H1 (cell line): ENCODE results near the gene NRIP3. TPM values are rescaled to one million over a fixed set of nuclear protein-coding genes. Genes with fewer than 3 reads are reported as not detected.

Experiments used
- ASH2L ChIP-seq: fragments of 200-600, 300-600 bp; sonication (generic); IDR thresholded peaks from one replicate; pipeline ENCODE4 v1.7.1; 2017; ENCODE audit warnings: low read length
- BACH1 ChIP-seq: IDR thresholded peaks from 2 replicates; pipeline ENCODE4 v1.6.1; 2012; ENCODE audit warnings: low read length, improper control_type of control experiment
- BCL11A ChIP-seq, 2 experiments: IDR thresholded peaks; one replicate each; pipeline ENCODE4 v1.6.1; 2011; ENCODE audit warnings: low read depth in 2 of 2, low read length in 2 of 2, mild to moderate bottlenecking in 2 of 2
- CEBPB ChIP-seq: IDR thresholded peaks from 2 replicates; pipeline ENCODE4 v1.6.1; 2012; ENCODE audit warnings: low read depth, low read length
- EZH2 ChIP-seq: fragments of 200-600 bp; sonication (generic); IDR thresholded peaks from 2 replicates; pipeline ENCODE4 v1.7.1; 2012; ENCODE audit warnings: low read depth, mild to moderate bottlenecking, moderate library complexity, low read length, inconsistent platforms; ENCODE audit not compliant: severe bottlenecking
- GABPA ChIP-seq: IDR thresholded peaks from 2 replicates; pipeline ENCODE4 v1.6.1; 2011; ENCODE audit warnings: mild to moderate bottlenecking, low read length, moderate library complexity, borderline replicate concordance; ENCODE audit not compliant: insufficient read depth
- GTF2F1 ChIP-seq: IDR thresholded peaks from 2 replicates; pipeline ENCODE4 v1.6.1; 2012; ENCODE audit warnings: low read depth, low read length, improper control_type of control experiment, borderline replicate concordance
- HDAC2 ChIP-seq, 2 experiments: fragments of 300-600 bp in 1 of 2; sonication (generic) in 1 of 2; IDR thresholded peaks; 2 replicates each; pipeline ENCODE4 v1.6.1; 2011 to 2012; ENCODE audit warnings: low read depth in 2 of 2, low read length in 2 of 2, mild to moderate bottlenecking in 2 of 2, moderate library complexity in 2 of 2, borderline replicate concordance in 1 of 2, inconsistent platforms in 1 of 2
- KDM1A ChIP-seq: fragments of 200-600, 300-600 bp; sonication (generic); IDR thresholded peaks from 2 replicates; pipeline ENCODE4 v1.7.1; 2016; ENCODE audit warnings: mild to moderate bottlenecking, low read length, borderline replicate concordance
- MAFK ChIP-seq: IDR thresholded peaks from 2 replicates; pipeline ENCODE4 v1.6.1; 2012; ENCODE audit warnings: low read depth, mild to moderate bottlenecking, improper control_type of control experiment, low read length
- PHF8 ChIP-seq: fragments of 200-600 bp; sonication (generic); conservative IDR thresholded peaks from 2 replicates; pipeline ENCODE4 v1.7.1; 2012; ENCODE audit warnings: low read depth, mild to moderate bottlenecking, inconsistent platforms, low read length, moderate library complexity
- POU5F1 ChIP-seq: IDR thresholded peaks from 2 replicates; pipeline ENCODE4 v1.6.1; 2011; ENCODE audit warnings: low read depth, mild to moderate bottlenecking, low read length, moderate library complexity
- RBBP5 ChIP-seq: IDR thresholded peaks from 2 replicates; pipeline ENCODE4 v1.7.1; 2012; ENCODE audit warnings: low read depth, mild to moderate bottlenecking, inconsistent platforms, low read length, moderate library complexity, borderline replicate concordance
- SIX5 ChIP-seq: IDR thresholded peaks from 2 replicates; pipeline ENCODE4 v1.6.1; 2011; ENCODE audit warnings: mild to moderate bottlenecking, low read depth, low read length
- SUZ12 ChIP-seq: fragments of 200-600 bp; sonication (generic); IDR thresholded peaks from 2 replicates; pipeline ENCODE4 v1.6.1; 2012; ENCODE audit warnings: mild to moderate bottlenecking, inconsistent platforms, low read length, moderate library complexity, mixed read lengths
- TBP ChIP-seq: IDR thresholded peaks from 2 replicates; pipeline ENCODE4 v1.6.1; 2011; ENCODE audit warnings: low read depth, low read length, improper control_type of control experiment
- TCF12 ChIP-seq: IDR thresholded peaks from 2 replicates; pipeline ENCODE4 v1.6.1; 2011; ENCODE audit warnings: low read depth, mild to moderate bottlenecking, low read length
- polyA plus RNA-seq, 7 experiments: library from polyadenylated mRNA; depleted of rRNA in 3 of 7; stranded (reverse) in 5 of 7; unstranded in 2 of 7; fragments of >200 nt in 5 of 7; fragments of 200-250 nt in 2 of 7; gene quantifications; 1 replicate in 5 of 7; 2 replicates in 1 of 7; 4 replicates in 1 of 7; pipeline versions ENCODE4 v1.2.1 to v1.2.3, GENCODE V29; 2011 to 2013; ENCODE audit warnings: missing spikeins in 2 of 7, mixed read lengths in 2 of 7
- total RNA-seq: library from RNA; stranded (reverse); fragmentation: NEBNext Ultra II Directional; extraction: Animal tissue kit (Norgen Biotek cat#: 25700); gene quantifications from 2 replicates; pipeline ENCODE4 v1.2.1, GENCODE V29; 2021
- TF ChIP-seq, protein P1 (sequence below): IDR thresholded peaks from 2 replicates; pipeline ENCODE4 v1.6.1; 2011; ENCODE audit warnings: low read length, improper control_type of control experiment
- TF ChIP-seq, protein P2 (sequence below), 3 experiments: IDR thresholded peaks; 1 replicate in 2 of 3; 2 replicates in 1 of 3; pipeline versions ENCODE4 v1.5.1 to v1.6.1; 2011; ENCODE audit warnings: low read length in 3 of 3, mild to moderate bottlenecking in 3 of 3, inconsistent platforms in 2 of 3, low read depth in 1 of 3, moderate library complexity in 1 of 3; ENCODE audit not compliant: insufficient read depth in 1 of 3; ENCODE audit errors: control extremely low read depth in 1 of 3

Gene NRIP3
- total and polyA plus RNA-seq, 2 of the 8 experiments (the other 6 are each of a cell fraction or from before 2014, with no cell fraction given): 3.9 to 7.1 TPM

DNA sequence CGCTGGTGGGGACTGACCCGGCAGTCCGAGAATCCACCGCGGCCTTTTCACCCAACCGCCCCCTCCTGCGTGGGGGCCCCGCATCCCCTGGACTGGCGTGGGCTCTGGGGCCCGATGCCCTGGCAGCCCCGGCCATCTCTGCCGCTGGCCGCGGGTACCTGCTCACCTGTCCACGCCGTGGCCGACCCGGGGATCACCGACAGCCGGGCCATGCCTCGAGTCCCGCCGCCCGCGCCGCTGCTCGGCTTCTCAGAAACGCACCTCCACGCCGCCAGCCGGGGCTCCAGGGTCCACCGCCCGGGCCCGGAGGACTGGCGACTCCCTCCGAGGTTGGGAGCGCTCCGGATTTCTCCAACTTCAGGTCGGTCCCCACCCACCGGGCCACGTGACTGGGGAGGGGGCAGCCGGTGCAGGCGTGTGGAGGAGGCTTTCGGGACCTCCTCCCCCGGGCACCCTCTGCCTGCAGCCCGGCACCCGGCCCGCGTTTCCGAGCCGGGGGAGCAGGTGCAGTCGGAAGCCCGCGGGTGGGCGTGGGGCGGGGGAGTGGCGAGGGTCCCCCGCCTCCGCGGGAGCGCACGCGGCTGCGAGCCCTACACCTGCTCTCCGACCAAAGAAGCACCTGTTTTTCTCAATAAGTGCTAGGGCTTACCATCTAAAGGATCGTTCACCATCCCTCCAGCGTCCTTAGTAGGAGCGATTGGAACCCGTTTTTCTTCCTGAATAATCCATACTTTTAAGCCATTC is 554 bp upstream of the NRIP3 start (continued):
- TF ChIP-seq EZH2: peak; percentile 10
- 0 out of 2 replicates have a peak, but pooled peaks have one; percentile 22 for TF ChIP-seq SUZ12
- TF ChIP-seq RBBP5: 0 out of 2 replicates have a peak, but pooled peaks have one; percentile 23
- no peak for TF ChIP-seq GABPA
- no peak; a peak in 1 of 4 replicates for TF ChIP-seq HDAC2 (IDR thresholded peaks at IDR 0.05; ENCODE audit: borderline replicate concordance in 1 of 2, low read depth in 2 of 2, low read length in 2 of 2)
- TF ChIP-seq ASH2L: peak; percentile 73
- TF ChIP-seq, protein P1, sequence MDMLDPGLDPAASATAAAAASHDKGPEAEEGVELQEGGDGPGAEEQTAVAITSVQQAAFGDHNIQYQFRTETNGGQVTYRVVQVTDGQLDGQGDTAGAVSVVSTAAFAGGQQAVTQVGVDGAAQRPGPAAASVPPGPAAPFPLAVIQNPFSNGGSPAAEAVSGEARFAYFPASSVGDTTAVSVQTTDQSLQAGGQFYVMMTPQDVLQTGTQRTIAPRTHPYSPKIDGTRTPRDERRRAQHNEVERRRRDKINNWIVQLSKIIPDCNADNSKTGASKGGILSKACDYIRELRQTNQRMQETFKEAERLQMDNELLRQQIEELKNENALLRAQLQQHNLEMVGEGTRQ: peak; percentile 81
- TF ChIP-seq MAFK: no peak
- no peak for TF ChIP-seq GTF2F1
- TF ChIP-seq BACH1: no peak
- TF ChIP-seq PHF8: no peak
- TF ChIP-seq TCF12: no peak
- TF ChIP-seq KDM1A: no peak
- no peak for TF ChIP-seq POU5F1
- TF ChIP-seq BCL11A (IDR thresholded peaks at IDR 0.05; ENCODE audit: low read depth in 2 of 2, low read length in 2 of 2): no peak
- no peak for TF ChIP-seq SIX5
- no peak for TF ChIP-seq CEBPB
- TF ChIP-seq, protein P2, sequence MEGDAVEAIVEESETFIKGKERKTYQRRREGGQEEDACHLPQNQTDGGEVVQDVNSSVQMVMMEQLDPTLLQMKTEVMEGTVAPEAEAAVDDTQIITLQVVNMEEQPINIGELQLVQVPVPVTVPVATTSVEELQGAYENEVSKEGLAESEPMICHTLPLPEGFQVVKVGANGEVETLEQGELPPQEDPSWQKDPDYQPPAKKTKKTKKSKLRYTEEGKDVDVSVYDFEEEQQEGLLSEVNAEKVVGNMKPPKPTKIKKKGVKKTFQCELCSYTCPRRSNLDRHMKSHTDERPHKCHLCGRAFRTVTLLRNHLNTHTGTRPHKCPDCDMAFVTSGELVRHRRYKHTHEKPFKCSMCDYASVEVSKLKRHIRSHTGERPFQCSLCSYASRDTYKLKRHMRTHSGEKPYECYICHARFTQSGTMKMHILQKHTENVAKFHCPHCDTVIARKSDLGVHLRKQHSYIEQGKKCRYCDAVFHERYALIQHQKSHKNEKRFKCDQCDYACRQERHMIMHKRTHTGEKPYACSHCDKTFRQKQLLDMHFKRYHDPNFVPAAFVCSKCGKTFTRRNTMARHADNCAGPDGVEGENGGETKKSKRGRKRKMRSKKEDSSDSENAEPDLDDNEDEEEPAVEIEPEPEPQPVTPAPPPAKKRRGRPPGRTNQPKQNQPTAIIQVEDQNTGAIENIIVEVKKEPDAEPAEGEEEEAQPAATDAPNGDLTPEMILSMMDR (IDR thresholded peaks at IDR 0.05; ENCODE audit: control extremely low read depth in 1 of 3, insufficient read depth in 1 of 3, low read depth in 1 of 3, low read length in 3 of 3): no peak
- TF ChIP-seq TBP: no peak
